Activated naive CD8-positive, alpha-beta T cell treated with anti-CD3 and anti-CD28 coated beads for 36 hours (primary cell): ENCODE data around the gene CACTIN. TPM values are rescaled to one million over a fixed set of nuclear protein-coding genes. Genes with fewer than 3 reads are reported as not detected.
"Not testable (repeated sequence)": the region's sequence is repeated elsewhere in the genome, so short reads cannot be mapped to it uniquely, and the experiment has no call there.

Experiments used
- DNase-seq: peaks from one replicate; pipeline ENCODE4 v3.0.0; 2021
- H3K27ac Mint-ChIP-seq: one replicate; pipeline ENCODE4 v1.8.0; 2022; ENCODE audit warnings: mild to moderate bottlenecking, moderate library complexity, mixed read lengths
- H3K27me3 Mint-ChIP-seq: one replicate; pipeline ENCODE4 v1.8.0; 2022; ENCODE audit warnings: mild to moderate bottlenecking, mixed read lengths
- H3K36me3 Mint-ChIP-seq: one replicate; pipeline ENCODE4 v1.8.0; 2021; ENCODE audit warnings: mild to moderate bottlenecking, mixed read lengths
- H3K4me1 Mint-ChIP-seq: one replicate; pipeline ENCODE4 v1.8.0; 2021; ENCODE audit warnings: mixed read lengths
- H3K4me3 Mint-ChIP-seq: one replicate; pipeline ENCODE4 v1.8.0; 2022; ENCODE audit warnings: mild to moderate bottlenecking, moderate library complexity, mixed read lengths
- H3K9me3 Mint-ChIP-seq: one replicate; pipeline ENCODE4 v1.8.0; 2022; ENCODE audit warnings: mixed read lengths
- total RNA-seq, 2 experiments: library from RNA; stranded (reverse); gene quantifications; one replicate each; pipeline ENCODE4 v1.2.3, GENCODE V29; 2021

Gene CACTIN
- total RNA-seq, 2 experiments from 2014 or later, result 33.0 to 34.4 TPM

GRCh38 chr19:3631053-3631861 lies 4.7 kb upstream of the CACTIN start:
- Mint-ChIP-seq H3K36me3 (no peaks in the 10 kb centered on the region), H3K27me3 (no peaks in the 10 kb centered on the region), H3K4me3 (no peak overlapping the region), H3K9me3 (no peaks in the 10 kb centered on the region), H3K27ac (no peak overlapping the region), H3K4me1 (no peaks in the 10 kb centered on the region)
- no peak for DNase-seq

GRCh38 chr19:3628766-3629165 lies 2.2 kb upstream of the CACTIN start:
- peaks cover 14% of the 10 kb centered on the region for H3K4me1 Mint-ChIP-seq
- not testable (repeated sequence) for DNase-seq, H3K27ac Mint-ChIP-seq, H3K4me3 Mint-ChIP-seq, H3K36me3 Mint-ChIP-seq, H3K9me3 Mint-ChIP-seq, H3K27me3 Mint-ChIP-seq

GRCh38 chr19:3627351-3627723 lies 747 bp upstream of the CACTIN start:
- H3K27ac Mint-ChIP-seq, result peak overlapping the region; percentile 97
- peaks cover 14% of the 10 kb centered on the region for H3K4me1 Mint-ChIP-seq
- H3K36me3 Mint-ChIP-seq, result peaks cover 3% of the 10 kb centered on the region
- no peaks in the 10 kb centered on the region for H3K27me3 Mint-ChIP-seq
- no peaks in the 10 kb centered on the region for H3K9me3 Mint-ChIP-seq
- peak overlapping the region; percentile 88 for H3K4me3 Mint-ChIP-seq
- no peak for DNase-seq

DNA sequence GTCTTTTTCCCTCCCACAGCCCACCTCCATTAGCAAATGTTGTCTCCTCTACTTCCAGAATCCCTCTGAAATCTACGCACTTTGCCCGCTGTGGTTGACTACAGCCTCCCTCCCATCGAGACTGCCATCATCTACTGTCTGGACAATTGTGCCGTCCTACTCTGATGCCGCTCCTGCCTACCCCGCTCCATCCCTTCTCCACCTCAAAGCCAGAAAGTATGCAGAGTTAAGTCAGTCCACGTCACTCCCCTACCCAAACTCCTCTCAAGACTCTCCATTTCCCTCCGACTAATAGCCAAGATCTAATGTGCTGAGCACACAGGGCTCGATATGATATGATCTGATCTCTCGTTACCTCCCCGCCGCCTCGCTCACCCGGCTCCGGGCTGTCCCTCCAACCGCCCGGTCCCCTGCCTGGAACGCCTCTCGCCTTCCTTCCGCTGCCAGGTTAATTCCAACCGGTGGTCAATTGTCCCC lies 556 bp downstream of the CACTIN start:
- DNase-seq, result no peak

GRCh38 chr19:3623716-3624115 lies 2.9 kb downstream of the CACTIN start:
- no peak for DNase-seq
- peaks cover 6% of the 10 kb centered on the region for H3K36me3 Mint-ChIP-seq
- no peaks in the 10 kb centered on the region for H3K9me3 Mint-ChIP-seq
- peaks cover 14% of the 10 kb centered on the region for H3K4me1 Mint-ChIP-seq
- H3K27ac Mint-ChIP-seq, result no peak overlapping the region
- H3K27me3 Mint-ChIP-seq, result no peaks in the 10 kb centered on the region
- no peak overlapping the region for H3K4me3 Mint-ChIP-seq

More for the DNA sequence above, 556 bp downstream of the CACTIN start:
- Mint-ChIP-seq H3K36me3 (peaks cover 3% of the 10 kb centered on the region), H3K27ac (peak overlapping the region; percentile 97), H3K9me3 (no peaks in the 10 kb centered on the region), H3K4me3 (peak overlapping the region; percentile 88), H3K4me1 (peaks cover 14% of the 10 kb centered on the region), H3K27me3 (no peaks in the 10 kb centered on the region)

DNA sequence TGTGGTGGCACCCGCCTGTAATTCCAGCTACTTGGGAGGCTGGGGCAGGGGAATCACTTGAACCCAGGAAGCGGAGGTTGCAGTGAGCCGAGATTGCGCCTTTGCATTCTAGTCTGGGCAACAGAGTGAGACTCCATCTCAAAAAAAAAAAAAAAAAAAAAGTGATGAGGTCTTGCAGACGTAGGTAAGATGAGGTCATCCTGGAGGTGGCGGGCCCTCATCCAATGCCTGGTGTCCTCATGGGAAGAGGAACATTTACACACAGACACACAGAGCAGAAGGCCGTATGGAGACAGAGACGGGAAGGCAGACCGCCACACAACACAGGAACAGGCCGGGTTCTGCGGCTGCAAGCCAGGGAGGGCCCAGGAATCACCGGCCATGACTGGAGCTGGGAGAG lies 4.4 kb downstream of the CACTIN start:
- Mint-ChIP-seq H3K27ac (no peak overlapping the region), H3K36me3 (peaks cover 6% of the 10 kb centered on the region), H3K4me1 (peaks cover 25% of the 10 kb centered on the region)

GRCh38 chr19:3621689-3622088 lies 4.9 kb downstream of the CACTIN start:
- DNase-seq, result no peak
- H3K9me3 Mint-ChIP-seq, result no peaks in the 10 kb centered on the region
- H3K36me3 Mint-ChIP-seq, result peaks cover 6% of the 10 kb centered on the region

More for the DNA sequence above, 4.4 kb downstream of the CACTIN start:
- Mint-ChIP-seq H3K27me3 (no peaks in the 10 kb centered on the region), H3K9me3 (no peaks in the 10 kb centered on the region), H3K4me3 (no peak overlapping the region)
- DNase-seq, result no peak

DNA sequence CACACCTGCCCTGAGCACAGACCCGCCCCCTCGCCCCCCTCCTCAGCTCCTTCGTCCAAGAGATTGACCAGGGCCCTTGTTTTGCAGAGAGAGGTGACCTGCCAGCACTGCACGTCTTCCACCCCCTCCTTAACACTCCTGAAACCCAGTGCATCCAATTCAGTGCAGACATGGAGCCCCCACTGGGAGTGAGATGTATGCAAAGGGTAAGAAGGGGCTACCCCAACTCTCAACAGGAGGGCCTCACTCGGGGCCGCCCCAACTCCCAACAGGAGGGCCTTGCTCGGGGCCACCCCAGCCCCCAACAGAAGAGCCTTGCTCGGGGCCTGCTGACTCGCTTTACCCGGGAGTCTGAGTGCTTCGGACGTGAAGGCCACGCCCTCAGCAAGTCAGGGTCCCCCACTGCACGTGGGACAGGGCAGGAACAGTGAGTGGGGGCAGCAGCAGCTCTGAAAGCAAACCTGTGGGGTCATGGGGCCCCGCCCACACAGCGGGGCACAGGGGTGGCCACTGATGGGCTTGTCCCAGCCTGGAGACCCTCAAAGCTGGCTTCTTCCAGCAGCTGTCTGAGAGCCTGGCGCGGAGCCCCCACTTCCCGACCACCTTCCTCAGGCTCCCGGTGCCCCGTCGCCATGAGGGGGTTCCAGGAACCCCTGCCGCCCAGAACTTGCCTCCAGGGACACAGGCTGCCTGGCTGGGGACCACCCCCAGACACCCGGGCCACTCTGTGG lies 5.6 kb downstream of the CACTIN start:
- H3K36me3 Mint-ChIP-seq, result peaks cover 6% of the 10 kb centered on the region
- no peaks in the 10 kb centered on the region for H3K27me3 Mint-ChIP-seq

More at GRCh38 chr19:3621689-3622088, 4.9 kb downstream of the CACTIN start:
- H3K4me1 Mint-ChIP-seq, result peaks cover 27% of the 10 kb centered on the region
- H3K27me3 Mint-ChIP-seq, result no peaks in the 10 kb centered on the region
- no peak overlapping the region for H3K4me3 Mint-ChIP-seq
- H3K27ac Mint-ChIP-seq, result no peak overlapping the region

GRCh38 chr19:3620145-3620816 lies 6.3 kb downstream of the CACTIN start:
- peaks cover 24% of the 10 kb centered on the region for H3K4me1 Mint-ChIP-seq
- no peak overlapping the region for H3K4me3 Mint-ChIP-seq
- H3K27ac Mint-ChIP-seq, result no peak overlapping the region
- no peaks in the 10 kb centered on the region for H3K9me3 Mint-ChIP-seq
- DNase-seq, result no peak
- H3K27me3 Mint-ChIP-seq, result no peaks in the 10 kb centered on the region
- peaks cover 5% of the 10 kb centered on the region for H3K36me3 Mint-ChIP-seq

More for the DNA sequence above, 5.6 kb downstream of the CACTIN start:
- peaks cover 27% of the 10 kb centered on the region for H3K4me1 Mint-ChIP-seq
- H3K27ac Mint-ChIP-seq, result no peak overlapping the region
- no peaks in the 10 kb centered on the region for H3K9me3 Mint-ChIP-seq
- no peak overlapping the region for H3K4me3 Mint-ChIP-seq
- no peak for DNase-seq

GRCh38 chr19:3619631-3620012 lies 7.0 kb downstream of the CACTIN start:
- H3K27ac Mint-ChIP-seq, result no peak overlapping the region
- H3K27me3 Mint-ChIP-seq, result no peaks in the 10 kb centered on the region
- no peaks in the 10 kb centered on the region for H3K9me3 Mint-ChIP-seq
- DNase-seq, result no peak
- no peak overlapping the region for H3K4me3 Mint-ChIP-seq
- peaks cover 20% of the 10 kb centered on the region for H3K4me1 Mint-ChIP-seq
- peaks cover 5% of the 10 kb centered on the region for H3K36me3 Mint-ChIP-seq

GRCh38 chr19:3618811-3619630 lies 7.6 kb downstream of the CACTIN start:
- Mint-ChIP-seq H3K27ac (no peak overlapping the region), H3K27me3 (no peaks in the 10 kb centered on the region), H3K4me3 (no peak overlapping the region), H3K9me3 (no peaks in the 10 kb centered on the region), H3K36me3 (peaks cover 4% of the 10 kb centered on the region), H3K4me1 (peaks cover 14% of the 10 kb centered on the region)
- DNase-seq, result no peak

DNA sequence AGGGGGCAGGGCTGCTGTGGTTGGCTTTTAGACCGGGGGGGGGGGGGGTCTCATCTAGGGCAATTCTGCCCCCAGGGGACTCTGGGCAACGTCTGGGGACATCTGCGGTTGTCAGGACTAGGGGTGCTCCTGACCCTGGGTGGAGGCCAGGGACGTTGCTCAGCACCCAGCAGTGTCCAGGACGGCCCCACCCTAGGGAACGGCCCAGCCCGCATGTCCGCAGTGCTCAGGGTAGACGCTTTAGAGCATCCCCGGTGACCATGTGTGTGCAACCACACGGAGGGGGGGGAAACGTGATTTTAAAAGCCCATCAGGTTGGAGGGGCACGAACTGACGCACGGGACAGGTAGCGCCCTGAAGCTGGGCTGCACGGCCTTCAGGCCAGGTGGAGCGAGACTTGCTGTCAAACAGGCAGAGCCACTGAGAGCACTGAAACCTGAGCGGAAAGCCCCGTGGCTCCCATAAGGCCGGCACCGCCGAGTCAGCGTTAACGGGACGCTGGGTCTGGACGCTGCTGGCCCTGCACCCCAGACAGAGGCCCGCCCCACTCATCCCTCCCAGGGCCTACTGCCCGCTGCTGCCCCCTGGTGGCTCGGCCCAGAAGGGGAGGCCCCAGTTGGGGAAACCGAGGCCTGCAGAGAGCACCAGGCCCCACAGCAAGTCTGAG lies 8.3 kb downstream of the CACTIN start:
- no peak overlapping the region for H3K4me3 Mint-ChIP-seq
- H3K27ac Mint-ChIP-seq, result no peak overlapping the region
- H3K27me3 Mint-ChIP-seq, result no peaks in the 10 kb centered on the region
- DNase-seq, result peak; percentile 63
- peaks cover 13% of the 10 kb centered on the region for H3K4me1 Mint-ChIP-seq
- no peaks in the 10 kb centered on the region for H3K9me3 Mint-ChIP-seq
- peaks cover 4% of the 10 kb centered on the region for H3K36me3 Mint-ChIP-seq

DNA sequence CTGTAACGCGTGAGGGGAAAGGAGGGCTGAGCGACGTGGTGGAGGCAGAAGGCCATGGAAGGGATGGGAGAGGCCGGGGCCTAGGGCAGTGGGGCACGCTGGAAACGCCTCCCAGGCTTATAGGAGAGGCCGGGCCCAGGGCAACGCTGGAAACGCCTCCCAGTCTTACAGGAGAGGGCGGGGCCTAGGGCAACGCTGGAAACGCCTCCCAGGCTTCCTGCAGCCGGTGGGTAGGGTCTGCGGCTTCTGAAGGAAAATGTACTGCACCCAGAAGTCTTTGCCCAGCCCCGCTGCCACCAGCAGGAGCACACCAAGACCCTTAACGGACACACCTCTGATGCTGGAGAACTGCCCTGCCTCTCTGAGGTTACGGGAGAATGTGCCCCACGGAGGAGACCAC lies 9.1 kb downstream of the CACTIN start:
- H3K9me3 Mint-ChIP-seq, result no peaks in the 10 kb centered on the region
- no peak overlapping the region for H3K4me3 Mint-ChIP-seq
- no peaks in the 10 kb centered on the region for H3K27me3 Mint-ChIP-seq
- no peak for DNase-seq
- H3K27ac Mint-ChIP-seq, result no peak overlapping the region
- H3K4me1 Mint-ChIP-seq, result peaks cover 13% of the 10 kb centered on the region
- peaks cover 4% of the 10 kb centered on the region for H3K36me3 Mint-ChIP-seq

GRCh38 chr19:3615524-3616135 lies 11.0 kb downstream of the CACTIN start:
- Mint-ChIP-seq H3K27ac (no peak overlapping the region), H3K4me1 (peaks cover 13% of the 10 kb centered on the region), H3K27me3 (no peaks in the 10 kb centered on the region), H3K36me3 (peaks cover 8% of the 10 kb centered on the region), H3K4me3 (no peak overlapping the region), H3K9me3 (no peaks in the 10 kb centered on the region)
- no peak for DNase-seq
